OCI-LY7 (cell line): ENCODE data around the gene TNFAIP8L1.

Experiments
- EZH2phosphoT487 ChIP-seq: fragments of 200-600 bp; sonication (generic); IDR thresholded peaks from 2 replicates; pipeline ENCODE4 v1.6.1; 2018; ENCODE audit warnings: low read depth, borderline replicate concordance, mild to moderate bottlenecking, mixed run types, antibody characterized with exemption, low read length, moderate library complexity, mixed read lengths
- TF ChIP-seq, protein P1 (sequence below): fragments of 200-600 bp; sonication (generic); conservative IDR thresholded peaks from 2 replicates; pipeline ENCODE4 v1.5.1; 2014; ENCODE audit warnings: mild to moderate bottlenecking, antibody characterized with exemption, low read length, moderate library complexity, mixed read lengths

DNA sequence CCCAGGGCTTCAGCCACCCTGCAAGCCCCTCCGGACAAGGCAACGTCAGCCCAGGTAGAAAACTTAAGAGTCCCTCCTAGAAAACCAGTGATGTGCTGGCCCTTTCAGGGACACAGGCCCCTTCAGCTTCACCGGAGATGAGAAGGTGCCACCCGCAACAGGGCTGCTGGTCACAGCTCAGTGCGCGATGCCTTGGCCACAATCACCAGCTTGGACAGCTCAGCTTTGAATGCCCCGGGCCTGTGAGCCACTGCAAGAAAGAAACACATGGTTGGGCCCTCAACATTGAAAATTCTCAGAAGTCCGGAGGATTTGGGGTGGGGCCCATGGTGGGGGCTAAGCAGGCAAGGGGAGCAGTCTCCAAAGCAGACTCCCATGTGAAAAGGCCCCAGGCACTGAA lies 18.5 kb downstream of the TNFAIP8L1 start:
- TF ChIP-seq, protein P1, sequence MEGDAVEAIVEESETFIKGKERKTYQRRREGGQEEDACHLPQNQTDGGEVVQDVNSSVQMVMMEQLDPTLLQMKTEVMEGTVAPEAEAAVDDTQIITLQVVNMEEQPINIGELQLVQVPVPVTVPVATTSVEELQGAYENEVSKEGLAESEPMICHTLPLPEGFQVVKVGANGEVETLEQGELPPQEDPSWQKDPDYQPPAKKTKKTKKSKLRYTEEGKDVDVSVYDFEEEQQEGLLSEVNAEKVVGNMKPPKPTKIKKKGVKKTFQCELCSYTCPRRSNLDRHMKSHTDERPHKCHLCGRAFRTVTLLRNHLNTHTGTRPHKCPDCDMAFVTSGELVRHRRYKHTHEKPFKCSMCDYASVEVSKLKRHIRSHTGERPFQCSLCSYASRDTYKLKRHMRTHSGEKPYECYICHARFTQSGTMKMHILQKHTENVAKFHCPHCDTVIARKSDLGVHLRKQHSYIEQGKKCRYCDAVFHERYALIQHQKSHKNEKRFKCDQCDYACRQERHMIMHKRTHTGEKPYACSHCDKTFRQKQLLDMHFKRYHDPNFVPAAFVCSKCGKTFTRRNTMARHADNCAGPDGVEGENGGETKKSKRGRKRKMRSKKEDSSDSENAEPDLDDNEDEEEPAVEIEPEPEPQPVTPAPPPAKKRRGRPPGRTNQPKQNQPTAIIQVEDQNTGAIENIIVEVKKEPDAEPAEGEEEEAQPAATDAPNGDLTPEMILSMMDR = no peak
- TF ChIP-seq EZH2phosphoT487 = no peak
